Testis (tissue), 2 donors: Measurements from ENCODE around the gene NEURL1.

Source experiments
- CTCF ChIP-seq, 3 experiments: fragments of 450-650 bp in 2 of 3; fragments of 200-600 bp in 1 of 3; sonication (generic) in 1 of 3; IDR thresholded peaks; one replicate each; pipeline ENCODE4 v1.5.1; 2016 to 2019; ENCODE audit warnings: antibody characterized with exemption in 3 of 3, mild to moderate bottlenecking in 2 of 3, moderate library complexity in 1 of 3
- POLR2A ChIP-seq: fragments of 450-650 bp; IDR thresholded peaks from one replicate; pipeline ENCODE4 v1.6.1; 2017; ENCODE audit warnings: antibody characterized with exemption, mild to moderate bottlenecking, moderate library complexity

- no peak for TF ChIP-seq CTCF (IDR thresholded peaks at IDR 0.05)
- TF ChIP-seq POLR2A, result no peak
Measured at GRCh38 chr10:103563231-103564115, 70.0 kb downstream of the NEURL1 start.
